Sigmoid colon (tissue), 7 donors: ENCODE results near the gene TACC2. TPM values are rescaled to one million over a fixed set of nuclear protein-coding genes. Genes with fewer than 3 reads are reported as not detected.

Experiments
- DNase-seq: peaks from one replicate; pipeline ENCODE4 v3.0.0-alpha.2; 2019
- H3K27ac ChIP-seq, 4 donors: fragments of 200-600 bp; sonication (generic); one replicate each; pipeline ENCODE4 v1.5.1; 2016 to 2019; ENCODE audit warnings: mild to moderate bottlenecking in 1 of 4
- H3K27me3 ChIP-seq, 3 donors: fragments of 200-600 bp; sonication (generic); one replicate each; pipeline ENCODE4 v1.5.1; 2019; ENCODE audit warnings: mild to moderate bottlenecking in 1 of 3
- H3K36me3 ChIP-seq, 4 donors: fragments of 200-600 bp; sonication (generic); one replicate each; pipeline ENCODE4 v1.5.1; 2016 to 2019
- H3K4me1 ChIP-seq, 4 donors: fragments of 200-600 bp; sonication (generic); one replicate each; pipeline ENCODE4 v1.5.1; 2017 to 2019
- H3K4me3 ChIP-seq, 4 donors: fragments of 200-600 bp; sonication (generic); one replicate each; pipeline ENCODE4 v1.5.1; 2017 to 2019; ENCODE audit warnings: mild to moderate bottlenecking in 2 of 4, moderate library complexity in 1 of 4
- H3K9me3 ChIP-seq, 4 donors: fragments of 200-600 bp in 3 of 4; sonication (generic) in 3 of 4; one replicate each; pipeline versions ENCODE4 v1.5.1 to v1.6.1; 2013 to 2019
- EP300 ChIP-seq, 4 donors: sonication (generic); formaldehyde crosslinking; IDR thresholded peaks; one replicate each; pipeline ENCODE4 v1.6.1; 2017; ENCODE audit warnings: antibody characterized with exemption in 4 of 4
- POLR2A ChIP-seq, 2 donors: fragments of 450-650 bp; IDR thresholded peaks; one replicate each; pipeline ENCODE4 v1.6.1; 2016; ENCODE audit warnings: antibody characterized with exemption in 2 of 2, mild to moderate bottlenecking in 2 of 2, moderate library complexity in 2 of 2
- POLR2AphosphoS5 ChIP-seq, 4 donors: sonication (generic); formaldehyde crosslinking; IDR thresholded peaks; one replicate each; pipeline ENCODE4 v1.6.1; 2017; ENCODE audit warnings: antibody characterized with exemption in 4 of 4
- WGBS, 2 donors: extraction: QIAGEN DNeasy Blood & Tissue Kit; methylation state at CpG; one replicate each; pipeline ENCODE4 v1.1.7; 2013; 5-methylcytosine and 5-hydroxymethylcytosine counted together
- intact Hi-C: fragments of 100-400 bp; cut with DNase I; formaldehyde crosslinking; loops from one replicate; pipeline ENCODE4 v1.15.1; 2023
- polyA plus RNA-seq, 3 donors: library from polyadenylated mRNA; stranded (reverse); fragments of 200-250 nt; gene quantifications; one replicate each; pipeline ENCODE4 v1.2.3, GENCODE V29; 2013
- total RNA-seq, 4 donors: library from RNA; depleted of rRNA; stranded (reverse); fragments of >200 nt; gene quantifications; one replicate each; pipeline ENCODE4 v1.1.0, GENCODE V29; 2016
- TF ChIP-seq, protein P1 (sequence below), 4 experiments: fragments of 450-650 bp in 3 of 4; fragments of 200-600 bp in 1 of 4; IDR thresholded peaks; one replicate each; pipeline ENCODE4 v1.5.1; 2016 to 2019; ENCODE audit warnings: antibody characterized with exemption in 4 of 4, mild to moderate bottlenecking in 3 of 4, moderate library complexity in 2 of 4
- donor health status: healthy with polysubstance abuse.
- donor health status: Bipolar disorder and iron deficiency.
- donor health status: healthy.

TACC2 gene
- total and polyA plus RNA-seq, 7 donors, result 43.7 to 173 (median 71.0) TPM

DNA sequence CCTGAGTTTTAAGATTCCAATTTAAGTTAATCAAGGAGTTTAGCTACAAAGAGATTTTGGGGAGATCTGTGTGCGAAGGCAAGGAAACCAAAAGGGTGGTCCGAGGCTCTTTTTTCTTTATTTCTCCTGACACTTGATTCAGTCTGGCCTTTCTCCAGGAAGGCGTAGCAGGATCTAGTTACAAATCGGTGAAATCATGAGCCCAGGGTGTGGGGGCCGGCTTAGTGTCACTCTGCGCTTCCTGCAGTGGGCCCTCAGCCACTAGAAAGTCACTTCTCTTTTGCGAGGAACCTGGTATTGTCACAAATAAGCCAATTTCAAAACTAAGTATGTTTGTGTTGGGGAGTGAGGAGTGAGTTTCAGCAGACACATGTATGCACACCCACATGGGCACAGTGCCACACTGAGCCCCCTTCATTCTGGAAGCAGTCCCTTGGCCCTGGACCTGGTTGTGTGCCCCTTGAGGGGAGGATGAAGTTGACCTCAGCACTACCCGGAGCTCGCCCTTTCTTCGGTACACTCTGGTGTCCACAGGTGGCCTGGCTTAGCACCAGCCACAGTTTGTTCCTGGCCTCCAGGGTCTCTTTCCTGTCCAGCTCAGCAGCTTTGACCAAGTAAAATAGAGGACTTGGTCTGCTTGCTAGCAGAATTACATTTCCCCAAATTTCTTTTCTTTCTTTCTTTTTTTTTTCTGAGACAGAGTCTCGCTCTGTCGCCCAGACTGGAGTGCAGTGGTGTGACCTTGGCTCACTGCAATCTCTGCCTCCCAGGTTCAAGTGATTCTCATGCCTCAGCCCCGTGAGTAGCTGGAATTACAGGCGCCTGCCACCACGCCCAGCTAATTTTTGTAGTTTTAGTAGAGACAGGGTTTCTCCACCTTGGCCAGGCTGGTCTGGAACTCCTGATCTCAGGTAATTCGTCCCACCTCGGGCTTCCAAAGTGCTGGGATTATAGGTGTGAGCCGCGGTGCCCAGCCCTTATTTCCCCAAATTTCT, 198.2 kb downstream of the TACC2 start:
- H3K36me3 ChIP-seq, result peaks cover 0 to 6% (median 0%) of the 10 kb centered on the region in 4 donors
- H3K4me1 ChIP-seq, result peaks cover 0 to 74% (median 55%) of the 10 kb centered on the region in 4 donors
- H3K4me3 ChIP-seq, result no peak overlapping the region
- WGBS, 2 donors, result 79 to 87% methylated on average over 19 of the region's 19 CpGs
- no peak overlapping the region for H3K27ac ChIP-seq
- DNase-seq, result no peak
- no peaks in the 10 kb centered on the region for H3K27me3 ChIP-seq
- TF ChIP-seq EP300 (IDR thresholded peaks at IDR 0.05) (no peak), POLR2A (IDR thresholded peaks at IDR 0.05) (no peak), POLR2AphosphoS5 (IDR thresholded peaks at IDR 0.05) (no peak)
- TF ChIP-seq, protein P1, sequence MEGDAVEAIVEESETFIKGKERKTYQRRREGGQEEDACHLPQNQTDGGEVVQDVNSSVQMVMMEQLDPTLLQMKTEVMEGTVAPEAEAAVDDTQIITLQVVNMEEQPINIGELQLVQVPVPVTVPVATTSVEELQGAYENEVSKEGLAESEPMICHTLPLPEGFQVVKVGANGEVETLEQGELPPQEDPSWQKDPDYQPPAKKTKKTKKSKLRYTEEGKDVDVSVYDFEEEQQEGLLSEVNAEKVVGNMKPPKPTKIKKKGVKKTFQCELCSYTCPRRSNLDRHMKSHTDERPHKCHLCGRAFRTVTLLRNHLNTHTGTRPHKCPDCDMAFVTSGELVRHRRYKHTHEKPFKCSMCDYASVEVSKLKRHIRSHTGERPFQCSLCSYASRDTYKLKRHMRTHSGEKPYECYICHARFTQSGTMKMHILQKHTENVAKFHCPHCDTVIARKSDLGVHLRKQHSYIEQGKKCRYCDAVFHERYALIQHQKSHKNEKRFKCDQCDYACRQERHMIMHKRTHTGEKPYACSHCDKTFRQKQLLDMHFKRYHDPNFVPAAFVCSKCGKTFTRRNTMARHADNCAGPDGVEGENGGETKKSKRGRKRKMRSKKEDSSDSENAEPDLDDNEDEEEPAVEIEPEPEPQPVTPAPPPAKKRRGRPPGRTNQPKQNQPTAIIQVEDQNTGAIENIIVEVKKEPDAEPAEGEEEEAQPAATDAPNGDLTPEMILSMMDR (IDR thresholded peaks at IDR 0.05), result no peak
- no peaks in the 10 kb centered on the region for H3K9me3 ChIP-seq
- intact Hi-C loops, result no loop called here

DNA sequence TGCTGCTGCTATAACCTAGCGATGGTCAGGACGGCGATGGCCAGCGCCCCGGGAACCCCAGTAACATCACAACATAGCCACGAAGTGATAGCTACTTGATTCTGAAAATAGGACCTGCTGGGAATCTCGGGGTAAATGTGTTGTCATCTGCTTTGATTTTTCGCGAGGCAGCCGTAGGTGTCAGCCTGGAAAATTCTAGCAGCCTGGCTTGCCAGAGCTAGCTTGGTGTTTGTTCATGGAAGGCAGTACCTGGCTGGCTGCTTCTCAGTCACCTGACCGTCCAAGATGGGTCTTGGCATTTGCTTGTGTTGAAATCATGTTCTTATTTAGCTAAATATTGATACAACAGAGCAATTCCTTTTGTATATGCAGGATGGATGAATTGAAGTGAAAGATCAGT, 199.7 kb downstream of the TACC2 start:
- peaks cover 0 to 6% (median 0%) of the 10 kb centered on the region in 4 donors for H3K36me3 ChIP-seq
- peaks cover 0 to 73% (median 50%) of the 10 kb centered on the region in 4 donors for H3K4me1 ChIP-seq
- TF ChIP-seq POLR2A (IDR thresholded peaks at IDR 0.05) (no peak), POLR2AphosphoS5 (IDR thresholded peaks at IDR 0.05) (no peak), EP300 (IDR thresholded peaks at IDR 0.05) (no peak)
- TF ChIP-seq, protein P1 (IDR thresholded peaks at IDR 0.05), result no peak
- no peak overlapping the region for H3K4me3 ChIP-seq
- no peak for DNase-seq
- intact Hi-C loops, result no loop called here
- no peaks in the 10 kb centered on the region for H3K9me3 ChIP-seq
- 93 to 94% methylated on average over 11 of the region's 11 CpGs for WGBS, 2 donors
- H3K27ac ChIP-seq, result peak overlapping the region; percentile 36 to 82 (median 77)
- no peaks in the 10 kb centered on the region for H3K27me3 ChIP-seq

DNA sequence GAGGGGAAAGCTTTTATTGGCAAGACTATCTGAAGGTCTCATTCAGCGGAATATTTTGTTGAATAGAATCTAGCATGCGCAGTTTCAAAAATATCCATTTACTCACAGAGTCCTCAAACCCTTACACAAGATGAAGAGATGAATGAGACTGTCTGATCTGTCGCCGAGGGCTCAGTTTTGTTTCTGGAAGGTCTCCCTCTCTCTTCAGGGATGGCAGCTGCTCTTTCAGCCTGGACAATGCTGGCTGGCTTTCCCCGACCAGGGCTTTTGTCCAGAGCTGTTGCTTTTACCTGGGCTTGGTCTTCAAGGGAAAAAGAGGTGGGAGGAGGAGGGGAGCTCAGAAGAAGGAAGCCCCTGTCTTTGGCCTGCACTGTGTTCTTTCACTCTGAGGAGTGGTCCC, 200.2 kb downstream of the TACC2 start:
- intact Hi-C loops, result no loop called here

DNA sequence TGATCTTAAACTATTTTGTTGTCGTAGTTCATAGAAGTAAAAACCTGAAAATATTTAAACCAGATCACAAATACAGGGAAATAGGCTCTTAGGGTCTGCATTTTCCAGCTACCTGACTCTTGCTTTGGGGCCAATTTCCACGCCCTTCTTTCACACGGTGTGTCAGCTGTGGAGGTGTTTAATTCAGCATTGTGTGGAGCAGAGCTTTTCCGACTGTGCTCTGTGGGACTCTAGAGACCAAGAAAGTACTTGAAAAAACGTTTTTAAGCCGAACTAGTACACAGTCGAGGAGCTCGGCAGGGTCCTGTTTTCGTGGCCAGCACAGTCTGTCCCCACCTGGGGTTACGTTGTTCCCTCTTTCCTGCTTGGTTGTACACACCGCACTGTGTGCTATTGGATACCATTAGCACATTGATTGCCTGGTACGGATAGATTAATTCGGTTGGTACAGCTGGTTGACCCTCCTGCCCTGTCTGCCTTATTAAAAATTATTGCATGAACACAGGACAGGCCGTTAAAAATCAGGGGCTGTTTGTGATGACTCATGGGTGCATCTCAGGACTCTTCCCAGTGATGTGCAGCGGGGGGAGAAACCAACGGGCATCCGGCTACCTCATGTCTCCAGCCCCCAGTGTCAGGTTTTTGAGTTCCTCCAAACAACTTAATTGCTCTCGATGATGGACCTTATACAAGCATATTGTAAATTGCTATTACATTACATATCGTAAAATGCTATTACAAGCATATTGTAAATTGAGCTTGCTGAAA, 201.4 kb downstream of the TACC2 start:
- intact Hi-C loops, result loop anchor here (5.0 kb wide), 1 partner anchor 48 kb away; no protein-coding TSS in a partner anchor
- Histone ChIP-seq H3K27ac (peak overlapping the region; percentile 38 to 82 (median 77)), H3K4me1 (peaks cover 0 to 71% (median 46%) of the 10 kb centered on the region in 4 donors), H3K27me3 (no peaks in the 10 kb centered on the region), H3K4me3 (no peak overlapping the region), H3K9me3 (no peaks in the 10 kb centered on the region), H3K36me3 (peaks cover 0 to 11% (median 0%) of the 10 kb centered on the region in 4 donors)
- no peak for DNase-seq
- TF ChIP-seq EP300 (IDR thresholded peaks at IDR 0.05) (peak in 1 of 4 donors; percentile 21), POLR2A (IDR thresholded peaks at IDR 0.05) (no peak), POLR2AphosphoS5 (IDR thresholded peaks at IDR 0.05) (peak in 3 of 4 donors; percentile 49 to 65 (median 65))
- 38 to 76% methylated on average over 19 of the region's 19 CpGs for WGBS, 2 donors

More for the DNA sequence above, 200.2 kb downstream of the TACC2 start:
- TF ChIP-seq, protein P1 (IDR thresholded peaks at IDR 0.05), result no peak
- TF ChIP-seq EP300 (IDR thresholded peaks at IDR 0.05) (no peak), POLR2A (IDR thresholded peaks at IDR 0.05) (no peak), POLR2AphosphoS5 (IDR thresholded peaks at IDR 0.05) (no peak)
- peak overlapping the region; percentile 36 to 82 (median 77) for H3K27ac ChIP-seq
- no peak overlapping the region for H3K4me3 ChIP-seq
- DNase-seq, result no peak
- 90 to 94% methylated on average over 5 of the region's 5 CpGs for WGBS, 2 donors
- H3K36me3 ChIP-seq, result peaks cover 0 to 6% (median 0%) of the 10 kb centered on the region in 4 donors
- H3K27me3 ChIP-seq, result no peaks in the 10 kb centered on the region
- H3K4me1 ChIP-seq, result peaks cover 0 to 73% (median 48%) of the 10 kb centered on the region in 4 donors
- H3K9me3 ChIP-seq, result no peaks in the 10 kb centered on the region
